Activated CD4-positive, alpha-beta T cell treated with anti-CD3 and anti-CD28 coated beads, Interleukin-2, Interleukin-4, amounts not matched to agents 100 ng/mL and 50 ng/mL, durations not matched to agents 16 hours and 8 hours (primary cell): ENCODE data around the gene MLIP.
"Not testable (repeated sequence)": the region's sequence is repeated elsewhere in the genome, so short reads cannot be mapped to it uniquely, and the experiment has no call there.

Source experiments
- DNase-seq: peaks from one replicate; pipeline ENCODE4 v3.0.0-alpha.2; 2020; ENCODE audit warnings: low spot score

The MLIP gene

DNA sequence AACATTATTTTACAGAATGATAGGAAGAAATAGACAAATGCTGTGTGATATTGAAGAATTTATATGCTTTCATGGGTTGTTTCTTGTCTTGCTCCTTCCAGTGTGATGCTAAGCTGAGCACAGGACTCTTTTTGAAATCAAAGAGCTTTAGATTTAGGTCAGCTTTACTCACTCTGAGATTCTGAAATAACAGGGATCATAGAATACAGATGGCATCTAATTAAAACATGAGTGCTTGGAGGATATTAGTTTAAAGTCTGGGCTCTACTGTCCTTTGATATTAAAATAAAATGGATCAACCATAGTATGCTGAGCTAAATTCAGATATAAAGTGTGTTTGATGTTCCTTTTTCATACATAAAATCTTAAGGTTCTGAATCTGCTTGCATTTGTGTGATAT lies 29.6 kb downstream of the MLIP start:
- DNase-seq = no peak

GRCh38 chr6:54142889-54143519 lies 31.8 kb downstream of the MLIP start:
- DNase-seq = no peak

GRCh38 chr6:54151861-54152260 lies 40.6 kb downstream of the MLIP start:
- DNase-seq = no peak

DNA sequence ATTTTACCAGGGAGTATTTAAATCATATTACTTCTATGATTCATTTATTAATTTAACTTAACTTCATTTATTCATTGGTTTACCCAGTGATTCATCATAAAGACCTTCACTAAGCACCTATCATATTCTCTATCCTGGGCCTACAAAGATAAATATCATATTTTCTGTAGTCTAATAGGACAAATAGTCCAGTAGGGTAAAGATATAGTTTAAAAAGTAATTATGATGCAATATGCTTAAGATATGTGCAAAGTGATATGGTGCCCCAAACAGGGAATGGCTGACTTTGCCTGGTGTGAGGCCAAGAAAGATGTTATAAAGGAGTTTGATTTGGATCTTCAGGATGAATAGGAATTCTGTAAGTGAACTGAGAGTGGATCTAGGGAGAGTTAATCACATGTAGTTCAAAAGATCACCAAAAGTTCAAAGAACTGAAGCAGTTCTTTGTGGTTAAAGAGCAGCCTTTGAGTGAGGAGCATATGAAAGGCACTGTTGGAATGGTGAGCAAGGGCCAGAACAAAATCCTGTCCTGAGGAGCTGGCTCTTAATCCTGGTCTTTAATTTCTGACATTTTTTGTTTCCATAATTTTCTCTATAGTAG lies 45.5 kb downstream of the MLIP start:
- DNase-seq = no peak

DNA sequence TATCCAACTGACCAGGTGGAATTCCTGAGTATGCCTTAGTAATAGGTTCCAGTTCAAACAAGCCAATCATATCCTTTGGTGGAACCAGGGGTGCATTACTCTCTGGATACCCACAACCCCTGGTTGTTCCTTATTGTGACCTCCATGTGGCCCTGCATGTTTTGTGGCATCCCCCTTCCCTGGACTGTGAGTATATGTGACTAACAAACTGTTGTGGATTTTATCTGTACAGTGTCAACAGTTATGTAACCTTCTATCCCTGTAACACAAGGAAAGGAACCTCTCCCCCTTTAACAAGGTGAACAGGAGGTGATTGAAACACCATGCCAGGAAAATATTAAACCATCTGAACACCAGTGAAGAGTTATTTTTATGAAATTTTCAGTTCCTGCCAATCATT lies 46.2 kb downstream of the MLIP start:
- no peak for DNase-seq

DNA sequence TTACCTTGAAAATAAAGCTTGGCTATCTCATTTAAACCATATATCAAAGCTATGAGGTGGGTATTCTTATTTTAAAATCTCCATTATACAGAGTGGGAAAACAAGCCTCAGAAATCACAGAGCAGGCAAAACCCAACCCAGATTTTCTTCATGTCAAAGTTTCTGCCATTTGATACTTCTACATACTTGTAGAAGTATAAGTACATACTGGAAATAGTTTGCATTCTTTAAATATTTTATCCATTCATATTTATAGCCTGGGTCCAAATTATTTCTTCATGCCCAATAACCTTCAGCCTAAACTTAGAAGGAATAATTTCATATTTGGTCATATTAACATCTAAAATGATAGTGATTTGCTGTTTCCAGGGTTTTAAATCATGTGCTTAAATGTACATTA lies 61.8 kb downstream of the MLIP start:
- no peak for DNase-seq

GRCh38 chr6:54179152-54179551 lies 67.9 kb downstream of the MLIP start:
- DNase-seq = no peak

- no peak for DNase-seq
These were observed 72.4 kb downstream of the MLIP start for GRCh38 chr6:54183616-54184015.

- DNase-seq = no peak
These were observed 74.6 kb downstream of the MLIP start for GRCh38 chr6:54185885-54186284.

GRCh38 chr6:54188846-54189245 lies 77.6 kb downstream of the MLIP start:
- DNase-seq = no peak

DNA sequence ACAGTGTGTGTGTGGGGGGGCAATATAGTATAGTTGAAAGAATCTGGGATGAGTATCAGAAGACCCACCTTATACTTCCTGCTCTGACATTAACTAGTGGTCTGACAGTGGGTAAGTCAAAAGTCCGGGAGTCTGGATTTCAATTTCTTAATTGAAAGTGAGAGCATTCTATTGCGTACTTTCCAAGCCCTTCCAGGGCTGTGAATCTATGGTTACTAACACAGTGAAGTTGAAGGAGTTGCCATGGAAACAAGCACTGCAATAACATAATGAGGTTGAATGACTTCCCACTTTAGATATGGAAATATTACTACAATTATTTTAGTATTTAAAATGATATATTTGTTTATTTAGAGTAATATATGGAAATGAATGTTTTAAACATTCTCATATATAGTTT lies 80.2 kb downstream of the MLIP start:
- DNase-seq = no peak

GRCh38 chr6:54192993-54193392 lies 81.8 kb downstream of the MLIP start:
- no peak for DNase-seq

DNA sequence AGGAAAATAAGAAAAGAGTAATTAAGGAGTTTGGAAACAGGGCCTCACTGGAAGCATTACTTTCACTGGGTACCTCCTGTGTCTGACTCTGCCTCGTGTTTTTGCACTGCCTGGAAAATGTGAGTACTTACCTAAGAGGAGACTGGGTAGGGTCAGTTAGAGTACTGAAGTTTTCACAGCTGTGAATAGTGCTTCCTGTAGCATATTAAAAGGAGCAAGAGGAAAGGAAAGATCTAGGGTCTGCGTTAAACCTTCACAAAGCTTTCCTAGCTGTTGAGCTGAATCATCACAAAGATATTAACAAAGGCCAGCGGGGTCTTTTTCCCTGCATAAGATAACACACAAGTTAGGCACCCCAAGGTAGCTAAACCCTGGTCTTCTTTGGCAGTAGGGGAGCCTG lies 82.3 kb downstream of the MLIP start:
- no peak for DNase-seq

- no peak for DNase-seq
These were observed 82.8 kb downstream of the MLIP start for GRCh38 chr6:54194067-54194466.

DNA sequence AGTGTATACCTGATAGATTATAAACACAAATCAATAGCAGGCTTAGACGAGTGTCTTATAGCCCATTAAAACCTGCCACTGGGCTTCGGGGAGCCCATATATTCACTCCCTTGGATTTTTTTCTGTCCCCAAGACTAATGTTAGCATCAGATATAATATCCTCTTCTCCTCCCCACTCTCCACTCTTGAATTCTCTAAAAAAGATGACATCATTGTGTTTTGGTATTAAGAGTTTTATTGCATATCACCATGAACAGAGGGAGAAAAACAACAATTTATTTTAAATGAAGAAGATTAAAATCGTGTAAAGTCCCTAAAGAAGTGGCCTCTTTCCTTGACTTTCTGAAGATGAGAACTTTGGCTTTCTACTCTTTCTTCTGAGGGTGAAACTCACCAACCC lies 84.4 kb downstream of the MLIP start:
- no peak for DNase-seq

- no peak for DNase-seq
These were observed 85.7 kb downstream of the MLIP start for GRCh38 chr6:54196905-54197304.

DNA sequence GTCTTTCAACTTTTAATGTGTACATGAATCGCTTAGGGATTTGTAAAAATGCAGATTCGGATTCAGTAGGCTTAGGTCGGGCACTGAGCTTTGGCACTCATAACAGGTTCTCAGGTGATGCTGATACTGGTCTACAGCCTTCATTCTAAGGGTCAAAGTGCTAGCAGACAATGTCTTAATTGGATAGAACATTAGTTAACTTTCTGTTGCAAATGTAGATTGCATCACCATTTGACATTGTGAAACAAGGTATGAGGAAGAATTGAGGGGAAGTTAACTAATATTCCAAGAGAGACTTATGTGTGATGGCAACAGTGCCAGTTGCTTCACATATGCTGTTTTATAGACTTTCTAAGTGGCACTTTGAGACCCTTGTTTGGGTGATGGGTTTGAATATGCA lies 86.9 kb downstream of the MLIP start:
- no peak for DNase-seq

GRCh38 chr6:54203474-54204035 lies 92.3 kb downstream of the MLIP start:
- not testable (repeated sequence) for DNase-seq

DNA sequence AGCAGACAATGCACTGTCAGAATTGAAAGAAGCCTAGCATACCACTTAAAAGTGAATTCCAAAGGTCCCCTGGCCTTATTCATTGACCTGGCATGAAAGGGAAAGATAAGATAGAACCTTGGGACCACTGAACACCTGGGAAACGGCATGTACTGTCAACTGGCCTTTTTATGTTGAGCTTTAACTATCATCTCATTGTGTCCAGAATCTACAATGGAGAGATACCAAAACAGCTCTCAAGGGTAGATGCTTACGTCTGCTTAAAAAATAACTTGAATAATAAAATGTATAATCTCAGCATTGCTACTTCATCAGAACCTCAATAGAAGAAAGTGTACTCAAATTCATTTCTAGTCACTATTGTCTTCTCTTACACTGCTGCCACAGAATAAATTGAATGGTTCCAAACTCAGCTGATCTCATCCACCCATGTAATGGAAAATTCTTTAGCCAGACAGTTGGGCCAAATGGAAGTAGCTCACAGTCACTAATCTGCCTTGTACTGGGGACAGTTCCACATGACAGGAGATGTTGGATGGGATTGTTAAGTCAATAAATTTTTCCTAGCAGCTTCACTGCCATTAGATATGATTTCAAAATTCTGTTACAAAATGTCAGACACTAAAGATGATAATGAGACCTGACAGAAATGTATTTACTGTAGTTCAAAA lies 93.8 kb downstream of the MLIP start:
- DNase-seq = no peak

GRCh38 chr6:54206510-54206909 lies 95.3 kb downstream of the MLIP start:
- DNase-seq = no peak

- DNase-seq = not testable (repeated sequence)
These were observed 98.7 kb downstream of the MLIP start for GRCh38 chr6:54209983-54210382.

DNA sequence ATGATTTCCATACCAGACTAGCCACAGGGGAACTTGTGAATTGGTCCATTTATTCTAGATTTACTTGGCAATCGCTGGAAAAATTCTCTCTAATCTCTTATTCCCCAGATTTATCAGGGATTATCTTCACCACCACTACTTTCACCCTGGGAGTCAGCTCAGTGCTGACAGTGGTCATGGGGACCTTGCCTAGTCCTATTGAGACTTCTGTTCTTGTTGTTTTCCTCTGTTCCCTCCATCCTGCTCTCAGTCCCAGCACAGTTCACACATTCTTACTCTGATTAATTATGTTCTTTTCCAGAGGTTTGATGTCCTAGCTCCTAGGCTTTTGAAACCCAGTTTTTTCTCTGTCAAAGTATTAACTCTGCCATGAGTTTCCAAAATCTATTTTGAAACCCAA lies 103.0 kb downstream of the MLIP start:
- DNase-seq = no peak

GRCh38 chr6:54216336-54216735 lies 105.1 kb downstream of the MLIP start:
- no peak for DNase-seq
